ENCODE data around the gene GPR161. TPM values are rescaled to one million over a fixed set of nuclear protein-coding genes. Genes with fewer than 3 reads are reported as not detected.

The GPR161 gene
- polyA plus RNA-seq, 2 of the 4 experiments (the other 2 are of a cell fraction): 7.8 to 9.4 TPM

DNA sequence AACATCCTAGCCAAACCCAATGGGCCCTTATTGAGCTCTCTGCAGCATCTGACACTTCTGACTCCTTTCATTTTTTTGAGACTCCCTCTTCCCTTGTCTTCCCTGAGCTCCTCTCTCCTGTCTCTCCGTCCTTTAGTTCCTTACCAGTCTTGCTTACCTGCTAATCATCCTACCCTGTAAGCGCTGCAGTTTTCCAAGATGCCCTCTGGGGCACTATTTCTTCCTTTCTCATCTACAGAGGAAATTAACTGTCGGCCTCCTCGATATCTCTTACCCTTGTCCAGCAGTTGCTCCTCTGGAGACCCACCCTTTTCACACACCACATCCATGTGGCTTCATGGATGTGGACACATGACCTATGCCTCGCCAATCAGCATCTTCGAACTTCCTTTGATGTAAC is 6.8 kb downstream of the GPR161 start:
- ATAC-seq: peak; percentile 43 to 46; a peak in 2 of 6 replicates

DNA sequence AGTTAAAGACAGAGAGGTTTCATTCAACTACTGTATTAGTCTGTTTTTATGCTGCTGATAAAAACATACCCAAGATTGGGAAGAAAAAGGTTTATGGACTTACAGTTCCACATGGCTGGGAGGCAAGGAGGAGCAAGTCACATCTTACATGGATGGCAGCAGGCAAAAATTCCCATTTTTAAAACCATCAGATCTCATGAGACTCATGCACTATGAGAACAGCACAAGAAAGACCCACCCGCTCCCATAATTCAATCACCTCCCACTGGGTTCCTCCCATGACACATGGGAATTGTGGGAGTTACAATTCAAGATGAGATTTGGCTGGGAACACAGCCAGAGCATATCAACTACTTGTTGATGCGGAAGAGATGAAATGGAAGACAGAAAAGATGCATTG is 9.2 kb downstream of the GPR161 start:
- H3K27ac ChIP-seq: no peak overlapping the region
- ChIA-PET CTCF (interaction anchor here (1.2 to 1.4 kb wide), 2 partner anchors 27 to 45 kb away, joined by 3 read pairs; no protein-coding TSS in a partner anchor), POLR2A (no interaction called here)
- WGBS (ENCODE audit: missing lambda C conversion rate): 95% methylated on average over 2 of the region's 2 CpGs
- FAIRE-seq (no peak), DNase-seq (ENCODE audit: low read depth in 1 of 2, low spot score in 1 of 2) (no peak), ATAC-seq (no peak)
- no peak overlapping the region for H3K4me2 ChIP-seq
- H3K9me3 ChIP-seq: no peaks in the 10 kb centered on the region
- no peak overlapping the region for H3K4me3 ChIP-seq
- no peaks in the 10 kb centered on the region for H3K4me1 ChIP-seq
- TF ChIP-seq CBX8 (IDR thresholded peaks at IDR 0.05) (no peak), NR3C1 (IDR thresholded peaks at IDR 0.05) (no peak), POLR2AphosphoS2 (conservative IDR thresholded peaks at IDR 0.05; ENCODE audit: low read length) (no peak), KDM5A (IDR thresholded peaks at IDR 0.05) (no peak), HOXA7 (CRISPR knock-in tag; IDR thresholded peaks at IDR 0.05) (no peak), POLR2A (IDR thresholded peaks at IDR 0.05; ENCODE audit: low read length) (no peak), PHF8 (IDR thresholded peaks at IDR 0.05; ENCODE audit: borderline replicate concordance, low read depth) (no peak), EHMT2 (IDR thresholded peaks at IDR 0.05; ENCODE audit: low read depth) (no peak), FOSB (CRISPR knock-in tag; IDR thresholded peaks at IDR 0.05) (no peak), FOXS1 (CRISPR knock-in tag; IDR thresholded peaks at IDR 0.05) (no peak), NPAS2 (CRISPR knock-in tag; IDR thresholded peaks at IDR 0.05; ENCODE audit: borderline replicate concordance) (no peak), MAZ (IDR thresholded peaks at IDR 0.05; ENCODE audit: borderline replicate concordance, low read depth, low read length) (no peak), MYC (IDR thresholded peaks at IDR 0.05; ENCODE audit: borderline replicate concordance, low read length) (no peak), KDM1A (IDR thresholded peaks at IDR 0.05; ENCODE audit: low read depth) (no peak), TFCP2L1 (CRISPR knock-in tag; IDR thresholded peaks at IDR 0.05) (no peak)
- TF ChIP-seq, protein P1, sequence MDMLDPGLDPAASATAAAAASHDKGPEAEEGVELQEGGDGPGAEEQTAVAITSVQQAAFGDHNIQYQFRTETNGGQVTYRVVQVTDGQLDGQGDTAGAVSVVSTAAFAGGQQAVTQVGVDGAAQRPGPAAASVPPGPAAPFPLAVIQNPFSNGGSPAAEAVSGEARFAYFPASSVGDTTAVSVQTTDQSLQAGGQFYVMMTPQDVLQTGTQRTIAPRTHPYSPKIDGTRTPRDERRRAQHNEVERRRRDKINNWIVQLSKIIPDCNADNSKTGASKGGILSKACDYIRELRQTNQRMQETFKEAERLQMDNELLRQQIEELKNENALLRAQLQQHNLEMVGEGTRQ (IDR thresholded peaks at IDR 0.05): no peak
- TF ChIP-seq, protein P2, sequence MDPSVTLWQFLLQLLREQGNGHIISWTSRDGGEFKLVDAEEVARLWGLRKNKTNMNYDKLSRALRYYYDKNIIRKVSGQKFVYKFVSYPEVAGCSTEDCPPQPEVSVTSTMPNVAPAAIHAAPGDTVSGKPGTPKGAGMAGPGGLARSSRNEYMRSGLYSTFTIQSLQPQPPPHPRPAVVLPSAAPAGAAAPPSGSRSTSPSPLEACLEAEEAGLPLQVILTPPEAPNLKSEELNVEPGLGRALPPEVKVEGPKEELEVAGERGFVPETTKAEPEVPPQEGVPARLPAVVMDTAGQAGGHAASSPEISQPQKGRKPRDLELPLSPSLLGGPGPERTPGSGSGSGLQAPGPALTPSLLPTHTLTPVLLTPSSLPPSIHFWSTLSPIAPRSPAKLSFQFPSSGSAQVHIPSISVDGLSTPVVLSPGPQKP (IDR thresholded peaks at IDR 0.05; ENCODE audit: low read depth, low read length): no peak
- TF ChIP-seq, protein P3, sequence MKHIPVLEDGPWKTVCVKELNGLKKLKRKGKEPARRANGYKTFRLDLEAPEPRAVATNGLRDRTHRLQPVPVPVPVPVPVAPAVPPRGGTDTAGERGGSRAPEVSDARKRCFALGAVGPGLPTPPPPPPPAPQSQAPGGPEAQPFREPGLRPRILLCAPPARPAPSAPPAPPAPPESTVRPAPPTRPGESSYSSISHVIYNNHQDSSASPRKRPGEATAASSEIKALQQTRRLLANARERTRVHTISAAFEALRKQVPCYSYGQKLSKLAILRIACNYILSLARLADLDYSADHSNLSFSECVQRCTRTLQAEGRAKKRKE (CRISPR knock-in tag; IDR thresholded peaks at IDR 0.05; ENCODE audit: low read depth): no peak
- TF ChIP-seq, protein P4, sequence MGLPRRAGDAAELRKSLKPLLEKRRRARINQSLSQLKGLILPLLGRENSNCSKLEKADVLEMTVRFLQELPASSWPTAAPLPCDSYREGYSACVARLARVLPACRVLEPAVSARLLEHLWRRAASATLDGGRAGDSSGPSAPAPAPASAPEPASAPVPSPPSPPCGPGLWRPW (IDR thresholded peaks at IDR 0.05): no peak

More for the DNA sequence above, 6.8 kb downstream of the GPR161 start:
- Histone ChIP-seq H3K27ac (no peak overlapping the region), H3K4me2 (no peak overlapping the region), H3K4me3 (no peak overlapping the region), H3K4me1 (no peaks in the 10 kb centered on the region), H3K9me3 (no peaks in the 10 kb centered on the region)
- FAIRE-seq (no peak), DNase-seq (ENCODE audit: low read depth in 1 of 2, low spot score in 1 of 2) (no peak)
- WGBS (ENCODE audit: missing lambda C conversion rate): 82% methylated on average over 6 of the region's 6 CpGs
- TF ChIP-seq SREBF2 (IDR thresholded peaks at IDR 0.05) (no peak), MYC (IDR thresholded peaks at IDR 0.05; ENCODE audit: borderline replicate concordance, low read length) (no peak), NPAS2 (CRISPR knock-in tag; IDR thresholded peaks at IDR 0.05; ENCODE audit: borderline replicate concordance) (no peak), POLR2A (IDR thresholded peaks at IDR 0.05; ENCODE audit: low read length) (no peak), EHMT2 (IDR thresholded peaks at IDR 0.05; ENCODE audit: low read depth) (no peak), FOSL2 (IDR thresholded peaks at IDR 0.05) (no peak), FOSL2 (CRISPR knock-in tag; IDR thresholded peaks at IDR 0.05) (no peak), KDM1A (IDR thresholded peaks at IDR 0.05; ENCODE audit: low read depth) (no peak)
- TF ChIP-seq, protein P5, sequence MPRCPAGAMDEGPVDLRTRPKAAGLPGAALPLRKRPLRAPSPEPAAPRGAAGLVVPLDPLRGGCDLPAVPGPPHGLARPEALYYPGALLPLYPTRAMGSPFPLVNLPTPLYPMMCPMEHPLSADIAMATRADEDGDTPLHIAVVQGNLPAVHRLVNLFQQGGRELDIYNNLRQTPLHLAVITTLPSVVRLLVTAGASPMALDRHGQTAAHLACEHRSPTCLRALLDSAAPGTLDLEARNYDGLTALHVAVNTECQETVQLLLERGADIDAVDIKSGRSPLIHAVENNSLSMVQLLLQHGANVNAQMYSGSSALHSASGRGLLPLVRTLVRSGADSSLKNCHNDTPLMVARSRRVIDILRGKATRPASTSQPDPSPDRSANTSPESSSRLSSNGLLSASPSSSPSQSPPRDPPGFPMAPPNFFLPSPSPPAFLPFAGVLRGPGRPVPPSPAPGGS (IDR thresholded peaks at IDR 0.05): no peak
- TF ChIP-seq, protein P6, sequence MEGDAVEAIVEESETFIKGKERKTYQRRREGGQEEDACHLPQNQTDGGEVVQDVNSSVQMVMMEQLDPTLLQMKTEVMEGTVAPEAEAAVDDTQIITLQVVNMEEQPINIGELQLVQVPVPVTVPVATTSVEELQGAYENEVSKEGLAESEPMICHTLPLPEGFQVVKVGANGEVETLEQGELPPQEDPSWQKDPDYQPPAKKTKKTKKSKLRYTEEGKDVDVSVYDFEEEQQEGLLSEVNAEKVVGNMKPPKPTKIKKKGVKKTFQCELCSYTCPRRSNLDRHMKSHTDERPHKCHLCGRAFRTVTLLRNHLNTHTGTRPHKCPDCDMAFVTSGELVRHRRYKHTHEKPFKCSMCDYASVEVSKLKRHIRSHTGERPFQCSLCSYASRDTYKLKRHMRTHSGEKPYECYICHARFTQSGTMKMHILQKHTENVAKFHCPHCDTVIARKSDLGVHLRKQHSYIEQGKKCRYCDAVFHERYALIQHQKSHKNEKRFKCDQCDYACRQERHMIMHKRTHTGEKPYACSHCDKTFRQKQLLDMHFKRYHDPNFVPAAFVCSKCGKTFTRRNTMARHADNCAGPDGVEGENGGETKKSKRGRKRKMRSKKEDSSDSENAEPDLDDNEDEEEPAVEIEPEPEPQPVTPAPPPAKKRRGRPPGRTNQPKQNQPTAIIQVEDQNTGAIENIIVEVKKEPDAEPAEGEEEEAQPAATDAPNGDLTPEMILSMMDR (IDR thresholded peaks at IDR 0.05): no peak
- CTCF ChIA-PET: interaction anchor here (0.7 to 2.4 kb wide), 4 partner anchors 16 to 46 kb away, joined by 3 to 9 read pairs (median 4); no protein-coding TSS in a partner anchor
- POLR2A ChIA-PET: interaction anchor here (0.6 kb wide), 1 partner anchor 19 kb away, joined by 7 read pairs; no protein-coding TSS in a partner anchor

Data from A549 (cell line).